K562 (cell line): Measurements from ENCODE around the gene MED14. TPM values are rescaled to one million over a fixed set of nuclear protein-coding genes. Genes with fewer than 3 reads are reported as not detected.

Source experiments
- ATAC-seq: fragments of 200-7000 bp; cut with Tn5 transposase; 3 replicates; pipeline ENCODE4 v1.9.1; 2020; ENCODE audit warnings: moderate library complexity
- BruUV-seq: library from RNA; stranded (reverse); fragments of 400-500 nt; replicated peaks from 2 replicates; lab custom pipeline; 2021; lab: Mats Ljungman, UMichigan
- CTCF ChIA-PET: fragments of 300-600 bp; formaldehyde crosslinking; extraction: SDS; loops from one replicate; lab custom pipeline; 2021; ENCODE audit warnings: low intra/inter-chr PET ratio; lab: Yijun Ruan, JAX
- POLR2A ChIA-PET: fragments of 300-600, 350-650 bp; sonication (Branson Sonifier 250); formaldehyde crosslinking; extraction: SDS; loops from one replicate; lab custom pipeline; 2021; ENCODE audit warnings: antibody characterized with exemption, inconsistent platforms; lab: Yijun Ruan, JAX
- DNase-seq, 4 experiments: peaks; one replicate each; pipeline versions ENCODE4 v3.0.0 to v3.0.0-alpha.2; 2011 to 2018; ENCODE audit warnings: low spot score in 3 of 4, mixed read lengths in 3 of 4; ENCODE audit errors: extremely low read depth in 1 of 4
- FAIRE-seq: peaks from 2 replicates; lab custom pipeline; 2011; peaks lifted over from hg19 to GRCh38; lab: Jason Lieb, UNC
- H2AFZ ChIP-seq: 2 replicates; pipeline ENCODE4 v1.6.0; 2011; ENCODE audit warnings: low read depth, low read length, control low read depth, inconsistent platforms
- H3K27ac ChIP-seq: fragments of 200-600 bp; 3 replicates; pipeline ENCODE4 v1.8.0; 2011; ENCODE audit warnings: low read depth, mild to moderate bottlenecking, control low read depth, inconsistent platforms, low read length, moderate library complexity, mixed read lengths; ENCODE audit errors: extremely low read depth
- H3K27me3 ChIP-seq, 2 experiments: fragments of 300-600 bp in 1 of 2; 2 replicates in 1 of 2; 3 replicates in 1 of 2; pipeline versions ENCODE4 v1.6.0 to v1.8.0; 2011; ENCODE audit warnings: inconsistent platforms in 2 of 2, low read length in 2 of 2, mild to moderate bottlenecking in 1 of 2, mixed read lengths in 1 of 2, moderate library complexity in 1 of 2; ENCODE audit not compliant: control insufficient read depth in 2 of 2, insufficient read depth in 2 of 2
- H3K36me3 ChIP-seq: fragments of 300-600 bp; 3 replicates; pipeline ENCODE4 v1.8.0; 2011; ENCODE audit warnings: mild to moderate bottlenecking, low read length, inconsistent platforms; ENCODE audit not compliant: control insufficient read depth, insufficient read depth
- H3K4me1 ChIP-seq, 2 experiments: fragments of 200-600 bp in 1 of 2; replicated peaks in 1 of 2; 2 replicates in 1 of 2; 3 replicates in 1 of 2; pipeline versions ENCODE4 v1.5.1 to v1.8.0; 2011; ENCODE audit warnings: inconsistent platforms in 2 of 2, low read length in 2 of 2, mild to moderate bottlenecking in 1 of 2, mixed read lengths in 1 of 2, moderate library complexity in 1 of 2; ENCODE audit not compliant: control insufficient read depth in 2 of 2, insufficient read depth in 2 of 2
- H3K4me2 ChIP-seq: 2 replicates; pipeline ENCODE4 v1.6.1; 2011; ENCODE audit warnings: low read length, control low read depth, inconsistent platforms, mixed read lengths; ENCODE audit not compliant: insufficient read depth
- H3K4me3 ChIP-seq: fragments of 200-600 bp; sonication (generic), shearing (Covaris generic); 2 replicates; pipeline ENCODE4 v1.5.1; 2016; ENCODE audit warnings: control low read depth, inconsistent platforms
- H3K79me2 ChIP-seq: fragments of 200-600 bp; 3 replicates; pipeline ENCODE4 v1.8.0; 2011; ENCODE audit warnings: low read length, inconsistent platforms; ENCODE audit not compliant: control insufficient read depth, insufficient read depth
- H3K9ac ChIP-seq, 2 experiments: 2 replicates each; pipeline versions ENCODE4 v1.6.0 to v1.6.1; 2011; ENCODE audit warnings: low read depth in 2 of 2, low read length in 2 of 2, control low read depth in 1 of 2, inconsistent platforms in 1 of 2, mild to moderate bottlenecking in 1 of 2, mixed read lengths in 1 of 2; ENCODE audit not compliant: insufficient read depth in 1 of 2
- H3K9me1 ChIP-seq: one replicate; pipeline ENCODE4 v1.6.0; 2011; ENCODE audit warnings: inconsistent platforms, mild to moderate bottlenecking, low read length, moderate library complexity; ENCODE audit not compliant: control insufficient read depth, insufficient read depth
- H3K9me3 ChIP-seq: replicated peaks from 2 replicates; pipeline ENCODE4 v1.5.1; 2011; ENCODE audit warnings: low read depth, low read length, inconsistent platforms; ENCODE audit not compliant: control insufficient read depth, insufficient read depth
- H4K20me1 ChIP-seq: replicated peaks from 2 replicates; pipeline ENCODE4 v1.6.1; 2011; ENCODE audit warnings: low read length, inconsistent platforms, mixed read lengths; ENCODE audit not compliant: control insufficient read depth, insufficient read depth
- ARID2 ChIP-seq: fragments of 450-650 bp; IDR thresholded peaks from 2 replicates; pipeline ENCODE4 v1.6.1; 2017; ENCODE audit warnings: antibody characterized with exemption, mild to moderate bottlenecking
- ASH1L ChIP-seq: fragments of 450-650 bp; IDR thresholded peaks from 2 replicates; pipeline ENCODE4 v1.6.1; 2018; ENCODE audit warnings: borderline replicate concordance, mild to moderate bottlenecking, low read depth; ENCODE audit not compliant: partially characterized antibody
- BRCA1 ChIP-seq, 2 experiments: fragments of 450-650 bp in 1 of 2; sonication (generic) in 1 of 2; formaldehyde crosslinking in 1 of 2; IDR thresholded peaks; 2 replicates each; pipeline versions ENCODE4 v1.5.0 to v1.6.1; 2017 to 2020; ENCODE audit warnings: mild to moderate bottlenecking in 1 of 2, missing genetic modification reagents in 1 of 2
- ETS1 ChIP-seq: conservative IDR thresholded peaks from 2 replicates; pipeline ENCODE4 v1.6.1; 2011; ENCODE audit warnings: low read depth, mild to moderate bottlenecking, low read length; ENCODE audit not compliant: control insufficient read depth
- RBM17 ChIP-seq: fragments of 200-400 bp; formaldehyde crosslinking; IDR thresholded peaks from 2 replicates; pipeline ENCODE4 v1.6.1; 2017; ENCODE audit warnings: low read depth, mild to moderate bottlenecking, low read length, borderline replicate concordance
- XRCC4 ChIP-seq: IDR thresholded peaks from one replicate; pipeline ENCODE4 v1.6.1; 2011; ENCODE audit not compliant: insufficient read depth, insufficient read length; ENCODE audit errors: extremely low read depth
- ZEB2 ChIP-seq: fragments of 450-650 bp; IDR thresholded peaks from 2 replicates; pipeline ENCODE4 v1.6.1; 2016
- ZFPM2 ChIP-seq: fragments of 250-450 bp; sonication (Bioruptor Pico); IDR thresholded peaks from 2 replicates; pipeline ENCODE4 v1.5.1; 2022; ENCODE audit warnings: mild to moderate bottlenecking
- ZKSCAN1 ChIP-seq: fragments of 150-350 bp; IDR thresholded peaks from 2 replicates; pipeline ENCODE4 v1.6.1; 2016; ENCODE audit warnings: low read depth, low read length
- ZNF695 ChIP-seq: fragments of 450-650 bp; formaldehyde crosslinking; IDR thresholded peaks from 2 replicates; pipeline ENCODE4 v1.4.0; 2020; ENCODE audit warnings: mild to moderate bottlenecking, moderate library complexity
- WGBS: fragments of 100-300 bp; shearing (Covaris generic); methylation state at CpG from one replicate; pipeline ENCODE4 v1.1.6; 2016; ENCODE audit warnings: low coverage, mixed read lengths; ENCODE audit not compliant: insufficient coverage; ENCODE audit errors: missing lambda C conversion rate; 5-methylcytosine and 5-hydroxymethylcytosine counted together
- in situ Hi-C: fragments of 300-500 bp; cut with MboI; formaldehyde crosslinking; loops from 4 replicates; pipeline ENCODE4 v1.15.0; 2018; ENCODE audit warnings: inconsistent platforms, mixed read lengths
- intact Hi-C: fragments of 100-400 bp; cut with micrococcal nuclease; formaldehyde crosslinking; loops from 2 replicates; pipeline ENCODE4 v1.14.2; 2022
- polyA plus RNA-seq, 8 experiments: library from polyadenylated mRNA; depleted of rRNA in 4 of 8; stranded (reverse) in 5 of 8; unstranded in 3 of 8; fragments of >200 nt; fragmentation: Nextera tagmentation in 2 of 8; fragmentation: Illumina TruSeq in 1 of 8; extraction: Ambion mirVana in 2 of 8; extraction: Trizol in 1 of 8; gene quantifications; 2 replicates each; pipeline versions ENCODE4 v1.2.1 to v1.2.3, GENCODE V29; 2011 to 2014; ENCODE audit warnings: inconsistent platforms in 1 of 8, missing spikeins in 1 of 8
- total RNA-seq, 7 experiments: library from RNA; depleted of rRNA in 6 of 7; stranded (reverse); fragments of >200 nt in 6 of 7; fragmentation: Illumina TruSeq in 2 of 7; extraction: Trizol in 2 of 7; gene quantifications; 2 replicates each; pipeline versions ENCODE4 v1.2.1 to v1.2.3, GENCODE V29; 2011 to 2021; ENCODE audit warnings: low replicate concordance in 1 of 7
- TF ChIP-seq, protein P1 (sequence below): fragments of 250-450 bp; sonication (Bioruptor Pico); IDR thresholded peaks from 2 replicates; pipeline ENCODE4 v1.4.0; 2020
- TF ChIP-seq, protein P2 (sequence below): fragments of 450-650 bp; formaldehyde crosslinking; IDR thresholded peaks from 2 replicates; pipeline ENCODE4 v1.4.0; 2022; ENCODE audit warnings: missing genetic modification characterization

The MED14 gene
- total and polyA plus RNA-seq, 9 of the 15 experiments (the other 6 are each of a cell fraction or from before 2014, with no cell fraction given), result 9.2 to 35.3 (median 18.7) TPM

DNA sequence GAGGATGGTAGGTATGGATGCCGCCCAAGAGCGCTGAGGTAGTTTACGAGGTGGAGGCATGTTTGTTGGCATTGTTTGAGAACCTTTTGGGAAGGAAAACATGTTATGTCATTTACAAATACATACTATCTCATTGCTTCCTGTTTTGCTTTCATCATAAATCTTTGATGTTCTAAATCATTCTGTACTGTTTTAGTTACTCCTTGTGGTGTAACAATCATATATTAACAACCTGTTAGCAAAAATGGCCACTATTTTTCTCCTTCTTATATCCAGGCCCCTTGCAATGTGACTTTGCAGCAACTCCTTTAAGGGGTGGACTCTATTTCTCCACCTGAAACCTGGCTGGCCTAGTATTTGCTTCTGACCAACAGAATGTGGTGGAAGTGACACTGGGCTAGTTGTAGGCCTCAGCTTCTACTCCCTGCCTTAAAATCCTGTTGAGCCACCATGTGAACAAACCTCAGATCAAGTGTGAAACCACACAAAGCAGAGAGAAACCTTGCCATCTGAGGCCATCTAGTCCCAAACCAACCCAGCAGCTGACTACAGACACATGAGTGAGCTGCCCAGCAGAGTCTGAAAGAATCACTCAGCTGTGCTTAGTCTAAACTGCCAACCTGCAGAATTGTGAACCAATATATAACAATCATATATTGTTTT lies 72.1 kb downstream of the MED14 start:
- POLR2A ChIA-PET, result interaction anchor here (0.7 kb wide), 1 partner anchor 131 kb away, joined by 3 read pairs; no protein-coding TSS in a partner anchor
- CTCF ChIA-PET, result interaction anchor here (1.1 kb wide), 1 partner anchor 451 kb away, joined by 4 read pairs; no protein-coding TSS in a partner anchor
- Histone ChIP-seq H3K4me1 (no peaks in the 10 kb centered on the region), H3K9ac (no peak overlapping the region), H2AFZ (no peak overlapping the region), H4K20me1 (no peaks in the 10 kb centered on the region), H3K4me3 (no peak overlapping the region), H3K27ac (no peak overlapping the region), H3K9me3 (no peaks in the 10 kb centered on the region), H3K9me1 (no peaks in the 10 kb centered on the region), H3K4me2 (no peak overlapping the region), H3K27me3 (no peaks in the 10 kb centered on the region), H3K79me2 (no peaks in the 10 kb centered on the region), H3K36me3 (peaks cover 44% of the 10 kb centered on the region; the same call in 2 of the 3 replicates)
- FAIRE-seq (no peak), ATAC-seq (no peak), DNase-seq (no peak)
- WGBS, result 97% methylated on average over 3 of the region's 3 CpGs
- TF ChIP-seq RBM17, result no peak
- no peak for TF ChIP-seq ASH1L
- no TSS peak for BruUV-seq
- in situ Hi-C loops, result no loop called here
- intact Hi-C loops, result no loop called here

- intact Hi-C loops, result no loop called here
- Histone ChIP-seq H3K27me3 (no peaks in the 10 kb centered on the region), H3K4me1 (no peaks in the 10 kb centered on the region), H3K36me3 (peaks cover 45% of the 10 kb centered on the region; the same call in 2 of the 3 replicates), H3K27ac (no peak overlapping the region), H3K9ac (no peak overlapping the region), H2AFZ (no peak overlapping the region), H3K9me1 (no peaks in the 10 kb centered on the region), H3K4me3 (no peak overlapping the region), H4K20me1 (no peaks in the 10 kb centered on the region), H3K9me3 (no peaks in the 10 kb centered on the region), H3K4me2 (no peak overlapping the region), H3K79me2 (no peaks in the 10 kb centered on the region)
- FAIRE-seq (no peak), ATAC-seq (no peak), DNase-seq (no peak)
- BruUV-seq, result no TSS peak
- in situ Hi-C loops, result no loop called here
- 95% methylated on average over 2 of the region's 2 CpGs for WGBS
- POLR2A ChIA-PET, result interaction anchor here (1.0 kb wide), 1 partner anchor 13 kb away, joined by 3 read pairs; no protein-coding TSS in a partner anchor
- CTCF ChIA-PET, result no interaction called here
- TF ChIP-seq BRCA1 (IDR thresholded peaks at IDR 0.05) (no peak), BRCA1 (CRISPR knock-in tag; IDR thresholded peaks at IDR 0.05) (no peak), ZKSCAN1 (no peak), XRCC4 (no peak), ARID2 (no peak), ZEB2 (no peak), ZNF695 (CRISPR knock-in tag) (no peak), ETS1 (no peak), ZFPM2 (CRISPR knock-in tag) (no peak)
- TF ChIP-seq, protein P1, sequence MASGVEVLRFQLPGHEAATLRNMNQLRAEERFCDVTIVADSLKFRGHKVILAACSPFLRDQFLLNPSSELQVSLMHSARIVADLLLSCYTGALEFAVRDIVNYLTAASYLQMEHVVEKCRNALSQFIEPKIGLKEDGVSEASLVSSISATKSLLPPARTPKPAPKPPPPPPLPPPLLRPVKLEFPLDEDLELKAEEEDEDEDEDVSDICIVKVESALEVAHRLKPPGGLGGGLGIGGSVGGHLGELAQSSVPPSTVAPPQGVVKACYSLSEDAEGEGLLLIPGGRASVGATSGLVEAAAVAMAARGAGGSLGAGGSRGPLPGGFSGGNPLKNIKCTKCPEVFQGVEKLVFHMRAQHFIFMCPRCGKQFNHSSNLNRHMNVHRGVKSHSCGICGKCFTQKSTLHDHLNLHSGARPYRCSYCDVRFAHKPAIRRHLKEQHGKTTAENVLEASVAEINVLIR (CRISPR knock-in tag), result no peak
- TF ChIP-seq, protein P2, sequence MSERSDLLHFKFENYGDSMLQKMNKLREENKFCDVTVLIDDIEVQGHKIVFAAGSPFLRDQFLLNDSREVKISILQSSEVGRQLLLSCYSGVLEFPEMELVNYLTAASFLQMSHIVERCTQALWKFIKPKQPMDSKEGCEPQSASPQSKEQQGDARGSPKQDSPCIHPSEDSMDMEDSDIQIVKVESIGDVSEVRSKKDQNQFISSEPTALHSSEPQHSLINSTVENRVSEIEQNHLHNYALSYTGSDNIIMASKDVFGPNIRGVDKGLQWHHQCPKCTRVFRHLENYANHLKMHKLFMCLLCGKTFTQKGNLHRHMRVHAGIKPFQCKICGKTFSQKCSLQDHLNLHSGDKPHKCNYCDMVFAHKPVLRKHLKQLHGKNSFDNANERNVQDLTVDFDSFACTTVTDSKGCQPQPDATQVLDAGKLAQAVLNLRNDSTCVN (CRISPR knock-in tag), result no peak
Measured at GRCh38 chrX:40661489-40661888, 73.9 kb downstream of the MED14 start.
